ENCODE measurements around the gene ZNF513.
A peak's percentile ranks its signal among the peaks of the same experiment; 100 is the strongest.

The ZNF513 gene

DNA sequence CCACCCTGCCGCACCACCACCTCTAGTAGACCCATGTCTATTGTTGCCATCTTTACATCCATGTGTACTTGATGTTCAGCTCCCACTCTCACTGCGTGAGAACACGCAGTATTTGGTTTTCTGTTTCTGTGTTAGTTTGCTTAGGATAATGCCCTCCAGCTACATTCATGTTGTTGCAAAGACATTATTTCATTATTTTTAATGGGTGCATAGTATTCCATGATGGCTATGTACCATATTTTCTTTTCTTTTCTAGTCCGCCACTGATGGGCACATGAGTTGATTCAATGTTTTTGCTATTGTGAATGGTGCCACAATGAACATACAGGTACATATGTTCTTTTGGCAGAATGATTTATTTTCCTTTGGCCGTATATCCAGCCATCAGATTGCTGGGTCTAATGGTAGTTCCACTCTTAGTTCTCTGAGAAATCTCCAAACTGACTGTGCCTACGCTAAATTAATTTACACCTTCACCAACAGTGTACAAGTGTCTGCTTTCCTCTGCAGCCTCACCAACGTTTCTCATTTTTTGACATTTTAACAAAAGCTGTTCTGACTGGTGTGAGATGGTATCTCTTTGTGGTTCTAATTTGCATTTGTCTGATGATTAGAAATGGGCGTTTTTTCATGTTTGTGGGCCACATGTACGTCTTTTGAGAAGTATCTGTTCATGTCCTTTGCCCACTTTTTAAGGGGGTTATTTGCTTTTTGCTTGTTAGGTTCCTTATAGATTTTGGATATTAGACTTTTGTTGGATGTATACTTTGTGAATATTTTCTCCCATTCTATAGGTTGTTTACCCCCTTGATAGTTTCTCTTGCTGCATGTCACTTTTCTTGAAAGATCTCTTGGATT is 10.5 kb upstream of the ZNF513 start:
- no peak for DNase-seq (ENCODE audit: low read depth)

DNA sequence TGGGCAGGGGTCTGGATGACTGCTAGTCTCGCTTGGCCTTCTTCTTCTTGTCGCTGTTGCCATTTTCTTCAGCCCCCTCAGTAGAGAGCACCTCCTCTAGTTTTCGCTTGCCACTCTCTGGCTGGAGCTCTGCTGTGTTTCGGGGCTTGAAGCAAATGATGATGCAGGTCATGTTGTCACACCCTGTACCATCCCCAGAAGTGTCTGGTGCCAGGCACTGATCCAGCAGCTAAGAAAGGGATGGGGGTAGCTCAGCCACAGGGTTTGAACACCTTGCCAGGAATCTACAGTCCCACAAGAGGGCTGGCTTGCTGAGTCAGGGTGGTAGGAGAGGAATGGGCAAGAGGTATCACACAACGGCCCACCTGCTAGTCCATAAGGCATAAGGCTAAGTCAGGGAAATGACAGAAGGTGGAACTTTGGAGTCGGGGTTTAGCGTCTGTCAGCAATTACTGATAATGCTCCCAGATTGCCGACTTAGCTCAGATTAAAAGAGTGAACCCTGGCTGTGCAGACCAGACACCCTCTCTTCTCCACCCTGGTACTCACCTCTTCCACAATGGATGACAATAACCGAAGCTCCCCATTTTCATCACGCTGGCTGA is 1.1 kb upstream of the ZNF513 start:
- DNase-seq (ENCODE audit: low read depth), result no peak

DNA sequence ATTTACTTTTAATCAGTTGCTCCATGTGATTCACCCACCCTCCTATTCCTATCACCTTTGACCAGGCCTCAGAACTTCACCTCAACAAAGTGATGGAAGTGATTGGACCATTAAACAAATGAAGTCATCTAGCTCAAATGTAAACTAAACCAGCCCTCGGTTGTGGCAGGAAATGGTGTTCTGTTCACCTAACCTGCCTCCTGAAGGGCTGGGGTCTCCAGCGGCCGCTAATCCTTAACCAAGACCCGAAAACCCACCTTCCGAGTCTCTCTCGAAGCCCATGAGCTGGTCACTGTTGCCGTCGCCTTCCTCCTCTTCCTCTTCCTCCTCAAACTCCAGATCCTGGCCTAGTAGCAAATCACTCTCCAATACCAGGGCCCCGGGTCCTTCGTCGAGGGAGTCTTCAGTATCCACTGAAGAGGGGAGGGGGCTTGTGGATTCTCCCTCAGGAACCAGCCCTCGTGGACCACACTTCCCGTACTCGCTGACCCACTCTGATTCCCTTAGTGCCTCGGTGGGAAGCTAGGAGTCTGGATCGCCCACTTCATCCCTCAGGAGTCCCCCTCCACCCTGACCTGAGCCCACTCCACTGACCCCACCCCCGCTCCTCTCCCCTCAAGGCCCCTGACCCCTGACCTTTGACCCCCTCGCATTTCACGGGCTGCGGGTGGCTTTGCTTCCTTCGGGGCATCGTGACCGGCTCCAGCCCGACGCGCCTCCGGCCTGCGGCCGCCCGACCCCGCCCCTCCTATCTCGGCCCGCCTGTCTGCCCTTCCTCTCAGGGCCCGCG is 503 bp downstream of the ZNF513 start:
- DNase-seq (ENCODE audit: low read depth), result peak; percentile 21

DNA sequence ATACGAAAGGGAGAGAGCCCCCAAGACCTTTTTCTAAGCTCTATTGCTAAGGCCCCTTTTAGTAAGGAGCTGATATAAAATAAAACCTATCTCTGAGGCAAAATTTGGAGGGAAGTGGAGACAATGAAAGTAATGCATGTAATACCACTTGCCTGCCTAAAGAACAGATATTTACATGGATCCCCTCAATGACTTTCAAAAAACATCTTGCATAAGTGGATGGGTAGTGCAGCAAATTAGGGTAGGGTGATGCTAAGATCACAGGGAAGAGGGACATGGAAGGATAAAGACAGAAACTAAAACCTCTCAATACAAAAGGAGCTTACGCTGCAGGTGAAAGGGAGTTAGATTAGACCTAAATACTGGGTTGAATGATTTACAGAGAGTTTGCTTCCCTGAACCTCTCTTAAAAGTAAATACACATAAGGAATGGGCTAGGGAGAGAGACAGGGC is 1.1 kb downstream of the ZNF513 start:
- no peak for DNase-seq (ENCODE audit: low read depth)

DNA sequence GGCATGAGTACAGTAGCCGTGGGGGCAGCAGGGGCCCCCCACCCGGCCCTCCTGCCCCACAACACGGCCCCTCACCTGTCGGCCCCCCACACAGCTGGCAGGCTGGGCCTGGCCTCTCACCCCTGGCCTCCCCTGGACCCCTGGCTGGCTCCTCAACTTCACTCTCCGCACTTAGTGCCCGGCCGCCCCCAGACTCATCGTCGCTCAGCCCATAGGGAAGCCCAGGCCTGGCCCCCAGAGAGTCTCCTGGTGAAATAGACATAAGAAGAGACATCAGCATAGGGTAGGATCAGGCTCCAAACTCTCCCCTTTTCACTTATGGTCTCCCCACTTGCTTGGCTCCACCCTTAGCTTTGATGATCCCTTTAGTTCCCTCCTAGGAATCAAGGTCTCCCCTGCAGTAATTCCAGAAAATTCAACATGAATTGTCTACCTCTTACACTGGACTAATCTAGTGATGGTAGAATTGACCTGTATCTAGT is 1.7 kb downstream of the ZNF513 start:
- no peak for DNase-seq (ENCODE audit: low read depth)

DNA sequence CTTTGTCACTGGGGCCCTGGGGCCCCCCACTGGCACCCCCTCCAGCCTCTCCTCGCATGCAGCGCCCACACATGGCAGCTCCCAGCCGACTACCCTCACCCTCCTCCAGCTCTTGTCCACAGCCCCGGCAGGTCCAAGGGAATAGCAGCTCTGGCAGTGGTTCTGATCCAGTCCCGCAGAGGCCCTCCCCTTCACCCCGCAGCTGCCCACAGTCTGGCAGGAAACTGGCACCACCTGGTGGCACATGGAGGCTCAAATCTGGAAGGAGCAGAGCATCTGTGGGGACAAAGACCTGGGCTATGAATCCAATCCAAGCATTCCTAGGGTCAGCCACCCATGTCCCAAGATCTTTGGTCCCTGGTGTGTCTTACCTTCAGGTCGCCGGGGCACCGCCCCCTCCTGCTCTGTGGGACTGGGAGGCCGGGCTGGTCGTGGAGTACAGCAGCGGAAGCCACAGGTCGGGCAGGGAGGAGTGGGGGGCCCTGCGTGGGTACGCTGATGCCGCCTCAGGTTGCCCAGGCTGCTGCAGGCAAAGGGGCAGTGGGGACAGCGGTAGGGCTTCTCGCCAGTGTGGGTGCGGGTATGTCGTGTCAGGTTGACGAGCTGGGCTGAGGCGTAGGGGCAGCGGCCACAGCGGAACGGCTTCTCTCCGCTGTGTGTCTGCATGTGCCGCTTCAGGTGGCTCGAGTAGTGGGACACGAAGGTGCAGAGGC is 2.3 kb downstream of the ZNF513 start:
- peak; percentile 25 for DNase-seq (ENCODE audit: low read depth)

DNA sequence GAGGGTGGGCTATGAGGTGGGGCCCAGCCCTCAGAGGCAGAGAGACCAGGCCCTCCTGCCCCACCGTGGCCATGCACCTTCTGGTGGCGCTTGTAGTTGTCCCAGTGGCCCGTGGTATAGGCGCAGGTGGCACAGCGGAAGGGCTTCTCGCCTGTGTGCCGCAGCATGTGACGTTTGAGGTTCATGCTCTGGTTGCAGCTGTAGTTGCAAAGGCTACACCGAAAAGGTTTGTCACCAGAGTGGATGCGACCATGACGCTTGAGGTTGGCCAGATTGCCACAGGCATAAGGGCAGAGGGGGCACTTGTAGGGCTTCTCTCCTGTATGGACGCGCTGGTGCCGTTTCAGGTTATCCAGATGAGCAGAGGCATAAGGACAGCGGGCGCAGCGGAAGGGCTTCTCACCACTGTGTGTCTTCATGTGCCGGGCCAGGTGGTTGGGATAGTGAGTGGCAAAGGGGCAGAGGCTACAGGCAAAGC is 2.9 kb downstream of the ZNF513 start:
- no peak for DNase-seq (ENCODE audit: low read depth)

DNA sequence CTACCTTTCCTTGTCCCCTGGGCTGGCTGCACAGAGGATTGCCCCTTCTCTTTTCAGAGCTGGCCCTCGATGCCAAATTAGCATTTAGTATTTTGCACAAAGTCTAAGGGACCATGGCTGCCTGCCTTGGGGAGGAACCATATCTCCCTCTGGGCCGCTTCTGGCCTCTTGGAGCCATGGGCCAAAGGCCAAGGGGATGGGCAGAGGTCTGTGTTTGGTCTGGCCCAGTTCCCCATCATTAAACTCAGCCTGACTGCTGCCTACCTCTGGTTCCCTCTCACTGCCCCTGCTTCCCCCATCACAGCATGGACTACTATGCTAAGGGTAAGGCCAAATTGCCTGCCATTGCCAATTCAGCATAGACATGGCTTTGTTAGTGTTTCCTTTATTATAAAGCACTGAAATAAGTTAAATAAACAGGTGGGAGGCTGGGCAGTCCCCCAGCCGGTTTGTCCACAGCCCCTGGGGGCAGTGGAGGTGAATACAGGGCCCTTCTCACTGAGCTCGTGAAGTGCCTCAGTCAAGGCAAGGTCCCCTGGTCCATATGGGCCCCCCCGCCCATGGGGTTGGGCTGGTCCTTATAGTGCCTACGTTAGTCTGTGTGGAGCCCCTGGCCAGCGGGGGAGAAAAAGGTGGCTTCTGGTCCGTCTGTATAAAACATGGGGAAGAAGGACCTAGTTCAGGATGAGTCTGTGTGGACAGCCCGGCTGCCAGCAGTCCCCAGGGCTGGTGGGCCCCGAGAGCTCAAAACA is 3.5 kb downstream of the ZNF513 start:
- DNase-seq (ENCODE audit: low read depth), result no peak

DNA sequence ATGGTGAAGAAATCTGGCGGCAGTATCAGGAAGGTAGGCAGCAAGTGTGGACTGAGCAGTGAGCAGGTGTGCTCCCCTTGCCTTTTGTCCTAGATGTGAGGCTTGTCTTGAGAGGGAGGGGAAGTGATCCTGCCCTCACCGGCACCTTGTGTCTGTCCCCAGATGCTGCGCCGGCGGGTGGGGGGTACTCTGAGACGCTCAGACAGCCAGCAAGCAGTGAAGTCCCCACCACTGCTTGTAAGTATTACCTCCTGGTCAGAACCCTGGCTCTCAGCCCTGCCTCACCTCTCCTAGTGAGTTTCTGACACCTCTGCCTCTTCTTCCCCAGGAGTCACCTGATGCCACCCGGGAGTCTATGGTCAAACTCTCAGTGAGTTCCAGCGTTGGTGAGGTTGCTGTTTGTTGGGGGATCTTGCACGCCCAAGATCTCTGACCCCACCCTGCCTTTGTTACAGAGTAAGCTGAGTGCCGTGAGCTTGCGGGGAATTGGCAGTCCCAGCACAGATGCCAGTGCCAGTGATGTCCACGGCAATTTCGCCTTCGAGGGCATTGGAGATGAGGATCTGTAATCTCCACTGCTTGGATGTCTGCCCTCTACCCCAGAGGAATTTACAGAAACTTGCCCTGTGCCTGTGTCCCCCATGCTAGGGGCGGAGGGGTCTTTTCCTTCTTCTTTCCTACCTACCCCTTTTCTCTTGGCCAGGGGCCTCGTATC is 4.2 kb downstream of the ZNF513 start:
- no peak for DNase-seq (ENCODE audit: low read depth)

DNA sequence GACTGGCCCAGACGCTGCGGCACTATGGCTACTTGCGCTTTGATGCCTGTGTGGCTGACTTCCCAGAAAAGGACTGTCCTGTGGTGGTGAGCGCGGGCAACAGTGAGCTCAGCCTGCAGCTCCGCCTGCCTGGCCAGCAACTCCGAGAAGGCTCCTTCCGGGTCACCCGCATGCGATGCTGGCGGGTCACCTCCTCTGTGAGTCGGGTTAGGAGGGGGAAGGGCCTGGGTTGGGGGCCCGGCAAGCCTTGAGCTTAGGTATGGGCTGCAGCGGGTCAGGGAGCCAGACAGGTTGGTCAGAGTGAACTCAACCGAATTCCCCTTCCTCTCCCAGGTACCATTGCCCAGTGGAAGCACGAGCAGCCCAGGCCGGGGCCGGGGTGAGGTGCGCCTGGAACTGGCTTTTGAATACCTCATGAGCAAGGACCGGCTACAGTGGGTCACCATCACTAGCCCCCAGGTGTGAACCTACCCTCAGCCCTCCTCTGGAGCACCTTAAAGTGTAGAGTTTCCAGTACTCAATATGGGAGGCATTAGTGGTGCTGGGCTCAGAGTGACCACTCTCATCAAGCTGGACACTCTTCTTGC is 4.9 kb downstream of the ZNF513 start:
- DNase-seq (ENCODE audit: low read depth), result no peak

DNA sequence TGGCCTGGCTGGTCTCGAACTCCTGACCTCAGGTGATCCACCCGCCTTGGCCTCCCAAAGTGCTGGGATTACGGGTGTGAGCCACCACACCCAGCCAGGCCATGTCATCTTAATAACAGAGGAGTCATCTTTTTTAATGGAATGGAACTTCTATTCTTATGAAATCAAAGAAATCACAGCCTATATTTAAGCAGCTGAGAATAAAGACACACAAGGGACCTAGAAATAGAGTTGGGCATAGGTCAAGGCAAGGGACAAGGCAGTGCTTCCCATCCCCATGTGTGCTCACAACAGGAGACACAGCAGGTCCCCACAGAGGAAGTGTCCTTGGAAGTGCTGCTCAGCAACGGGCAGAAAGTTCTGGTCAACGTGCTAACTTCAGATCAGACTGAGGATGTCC is 7.0 kb downstream of the ZNF513 start:
- no peak for DNase-seq (ENCODE audit: low read depth)

DNA sequence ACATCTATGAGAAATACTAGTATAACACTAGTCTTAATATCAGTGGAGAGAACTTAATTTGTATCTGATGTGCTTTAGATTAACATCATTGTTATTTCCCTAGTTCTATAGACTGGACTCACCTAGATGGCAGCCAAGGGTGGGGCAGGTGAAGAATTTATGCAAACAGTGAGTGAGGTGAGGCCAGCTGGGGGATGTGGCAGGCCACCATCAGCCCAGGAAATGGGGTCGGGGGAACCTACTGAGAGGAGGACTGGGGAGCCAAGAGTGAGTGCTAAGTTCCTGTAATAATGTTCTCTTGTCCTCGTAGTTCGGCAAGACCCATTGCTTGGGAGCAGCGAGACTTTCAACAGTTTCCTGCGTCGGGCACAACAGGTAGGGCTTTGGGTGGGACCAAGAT is 7.6 kb downstream of the ZNF513 start:
- DNase-seq (ENCODE audit: low read depth), result no peak

DNA sequence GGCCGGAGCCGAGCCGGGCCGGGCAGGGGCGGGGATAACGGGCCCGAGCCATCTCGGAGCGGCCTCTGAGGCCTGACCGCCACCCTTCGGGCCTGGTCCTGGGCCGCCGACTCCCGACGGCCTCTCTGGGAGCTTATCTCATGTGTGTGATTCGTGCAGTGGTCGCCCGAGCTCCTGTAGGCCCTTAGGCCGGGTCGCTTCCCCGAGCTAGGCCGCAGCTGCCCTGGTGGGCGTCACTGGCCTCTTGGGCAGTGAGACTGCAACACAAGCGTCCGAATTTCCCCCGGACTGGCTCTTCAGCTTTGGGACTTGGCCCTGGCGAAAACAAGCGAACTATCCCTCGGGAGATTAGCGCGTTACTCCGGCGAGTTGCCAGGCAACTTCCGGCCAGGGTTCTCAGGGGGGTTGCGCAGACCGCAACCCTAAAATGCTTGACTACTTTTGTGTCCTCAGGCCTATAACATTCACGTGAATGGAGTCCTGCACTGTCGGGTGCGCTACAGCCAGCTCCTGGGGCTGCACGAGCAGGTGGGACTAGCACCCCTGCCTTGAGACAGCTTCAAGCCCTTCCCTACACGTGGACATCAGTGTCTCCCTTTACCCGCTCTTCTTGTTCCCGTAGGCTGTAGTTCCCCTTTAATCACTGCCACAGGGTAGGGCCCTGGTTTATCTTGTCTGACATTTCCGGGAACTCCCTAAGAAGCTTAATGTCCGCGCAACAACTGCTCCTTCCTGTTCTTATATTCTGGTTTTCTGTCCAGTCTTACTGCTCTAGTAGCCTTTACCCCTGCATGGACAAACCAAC is 9.5 kb downstream of the ZNF513 start:
- DNase-seq (ENCODE audit: low read depth), result peak; percentile 61

DNA sequence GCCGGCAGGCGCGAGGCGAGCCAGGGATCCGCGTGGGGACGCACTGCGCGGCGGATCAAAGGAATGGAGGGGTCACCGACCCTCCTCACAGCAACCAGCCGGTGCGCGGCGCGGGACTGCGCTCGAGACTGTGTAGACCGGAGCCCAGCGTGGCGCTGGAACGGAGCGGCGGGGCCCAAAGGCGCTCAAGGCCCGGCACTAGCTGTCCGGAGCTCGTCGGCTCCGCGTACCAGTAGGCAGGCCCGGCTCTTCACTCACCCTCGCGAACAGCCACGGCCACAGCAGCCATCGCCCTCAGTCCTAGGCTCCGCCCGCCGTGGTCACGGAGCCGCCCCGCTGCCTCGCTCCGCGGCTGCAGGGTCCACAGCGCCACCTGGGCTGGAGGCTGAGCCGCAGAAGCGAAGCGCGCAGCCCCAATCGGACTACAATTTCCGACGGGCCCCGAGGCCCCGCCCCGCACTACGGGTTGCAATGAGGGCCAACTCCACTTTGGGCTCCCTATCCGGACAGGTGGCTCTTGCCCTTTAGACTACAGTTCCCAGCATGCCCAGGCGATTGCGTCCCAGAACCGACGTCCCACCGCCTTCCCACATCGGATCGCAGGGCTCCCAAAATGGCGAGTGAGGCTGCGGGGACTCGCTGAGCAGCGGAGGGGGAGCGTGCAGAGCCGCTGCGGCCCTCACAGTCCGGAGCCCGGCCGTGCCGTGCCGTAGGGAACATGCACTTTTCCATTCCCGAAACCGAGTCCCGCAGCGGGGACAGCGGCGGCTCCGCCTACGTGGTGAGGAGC is 10.3 kb downstream of the ZNF513 start, which contains the start of the genes EIF2B4 and SNX17:
EIF2B4 (minus strand) TSS at position 313 of the 790 bp plus-strand sequence; CDS start at position 289, 24 bp downstream.
SNX17 (plus strand) TSS at position 591 of the 790 bp plus-strand sequence; CDS start at position 719, 128 bp downstream.
- peak; percentile 99 for DNase-seq (ENCODE audit: low read depth)

DNA sequence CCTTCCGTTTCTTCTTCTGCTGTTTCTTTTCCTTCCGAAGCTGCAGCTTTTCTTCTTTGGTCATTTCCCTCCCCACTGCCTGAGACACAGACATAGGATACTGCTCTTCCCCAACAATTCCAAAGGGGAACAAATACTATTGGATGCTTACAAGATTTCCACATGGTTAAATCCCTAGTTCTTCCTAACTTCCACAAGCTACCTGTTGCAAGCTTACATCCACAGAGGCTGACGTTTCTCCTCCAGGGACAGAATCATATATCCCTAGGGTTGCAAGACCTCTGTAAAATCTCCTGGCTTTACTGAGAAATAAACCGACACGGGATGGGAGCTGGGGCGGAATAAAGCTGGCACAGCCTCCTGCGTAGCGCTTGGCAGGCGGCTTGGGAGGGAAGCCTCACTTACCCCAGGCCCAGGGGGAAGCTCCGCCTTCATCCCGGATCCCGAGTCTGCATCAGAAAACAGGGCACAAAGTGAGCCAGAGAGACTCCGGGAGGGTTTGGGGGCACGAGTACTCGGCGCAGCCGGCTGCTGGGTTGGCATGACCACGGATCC is 11.0 kb downstream of the ZNF513 start:
- peak; percentile 60 for DNase-seq (ENCODE audit: low read depth)

DNA sequence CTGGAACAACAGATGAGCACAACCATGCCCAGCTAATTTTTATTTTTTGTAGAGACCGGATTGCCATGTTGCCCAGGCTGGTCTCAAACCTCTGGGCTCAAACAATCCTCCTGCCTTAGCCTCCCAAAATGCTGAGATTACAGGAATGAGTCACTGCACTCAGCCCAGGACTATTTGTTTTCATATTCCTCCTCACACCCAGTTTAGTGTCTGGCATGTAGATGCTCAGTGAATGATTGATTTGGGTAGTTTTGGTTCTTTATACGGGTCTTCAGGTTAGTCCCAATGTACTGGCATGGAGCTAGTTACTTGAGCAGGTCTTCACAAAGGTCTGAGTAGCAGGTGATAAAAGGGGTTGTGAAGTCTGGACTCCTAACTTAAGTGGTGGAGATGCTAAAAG is 16.6 kb downstream of the ZNF513 start:
- no peak for DNase-seq (ENCODE audit: low read depth)

DNA sequence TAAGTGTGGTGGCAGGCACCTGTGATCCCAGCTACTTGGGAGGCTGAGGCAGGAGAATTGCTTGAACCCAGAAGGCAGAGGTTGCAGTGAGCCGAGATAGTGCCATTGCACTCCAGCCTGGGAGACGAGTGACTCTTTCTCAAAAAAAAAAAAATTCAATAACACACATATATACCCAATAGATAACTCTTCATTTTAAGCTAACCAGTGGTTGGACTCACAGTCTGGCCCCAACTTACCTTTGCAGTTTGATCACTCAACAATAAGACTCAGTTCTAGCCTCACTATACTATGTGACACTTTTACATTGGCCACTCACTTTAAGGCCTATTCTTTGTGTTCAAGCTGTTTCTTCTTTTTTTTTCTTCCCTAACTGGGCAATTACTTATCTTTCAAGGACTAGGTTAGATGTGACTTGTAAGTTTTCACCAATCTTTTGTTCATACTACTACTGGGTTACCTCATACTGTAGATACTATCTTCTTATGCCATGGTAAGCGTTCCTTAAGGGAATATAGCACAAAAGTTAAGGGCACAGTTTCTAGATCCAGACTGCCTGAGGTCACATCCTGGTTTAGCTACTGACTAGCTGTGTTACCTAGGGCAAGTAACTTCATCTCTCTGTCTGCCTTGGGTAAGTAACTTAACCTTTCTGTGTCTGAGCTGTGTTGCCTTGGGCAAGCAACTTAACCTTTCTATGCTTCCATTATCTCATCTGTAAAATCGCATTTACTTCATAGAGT is 17.7 kb downstream of the ZNF513 start:
- no peak for DNase-seq (ENCODE audit: low read depth)

Data from fibroblast of gingiva (primary cell).